Measurements from ENCODE around the gene RDH12.

RDH12 gene

GRCh38 chr14:67674139-67674479 lies 27.6 kb upstream of the RDH12 start:
- Histone ChIP-seq H4K8ac (ENCODE audit: low read length) (peak overlapping the region; percentile 99), H3K4me3 (ENCODE audit: insufficient read depth in 1 of 2, low read depth in 1 of 2, low read length in 2 of 2) (peak overlapping the region; percentile 96 to 98), H2AFZ (ENCODE audit: low read depth, low read length) (peak overlapping the region; percentile 99), H3K27ac (ENCODE audit: low read length, poor library complexity, severe bottlenecking) (peak overlapping the region; percentile 89), H3K18ac (ENCODE audit: low read depth in 1 of 2, low read length in 2 of 2) (peak overlapping the region; percentile 98 to 100), H3K4me1 (ENCODE audit: control insufficient read depth, insufficient read depth, low read depth, low read length) (peaks cover 12% of the 10 kb centered on the region), H3K14ac (ENCODE audit: low read length in 2 of 2) (no peak overlapping the region), H2AK5ac (ENCODE audit: low read length, severe bottlenecking) (no peak overlapping the region), H3K79me1 (replicated peaks; ENCODE audit: low read length, poor library complexity, severe bottlenecking) (peaks cover 10% of the 10 kb centered on the region), H3K27me3 (ENCODE audit: control insufficient read depth in 1 of 2, insufficient read depth in 1 of 2, low read length in 2 of 2) (no peaks in the 10 kb centered on the region), H2BK5ac (ENCODE audit: low read depth, low read length, poor library complexity, severe bottlenecking) (peak overlapping the region; percentile 70), H3K36me3 (ENCODE audit: control insufficient read depth in 1 of 2, insufficient read depth in 2 of 2, low read depth in 1 of 2, low read length in 2 of 2) (peaks cover 8 to 19% of the 10 kb centered on the region in 2 experiments), H2BK15ac (ENCODE audit: low read depth, poor library complexity, severe bottlenecking) (peak overlapping the region; percentile 100), H4K91ac (ENCODE audit: low read length) (peak overlapping the region; percentile 91), H2BK120ac (ENCODE audit: low read depth, low read length) (peak overlapping the region; percentile 54), H3K4me2 (ENCODE audit: low read length, poor library complexity, severe bottlenecking) (peak overlapping the region; percentile 92), H3K23ac (ENCODE audit: low read length in 2 of 2) (peak overlapping the region in 1 of 2 experiments; percentile 97), H3K9me3 (ENCODE audit: control insufficient read depth, low read length) (no peaks in the 10 kb centered on the region), H2BK12ac (ENCODE audit: low read length in 2 of 2) (no peak overlapping the region), H3K9ac (ENCODE audit: low read length) (peak overlapping the region; percentile 94), H3K4ac (ENCODE audit: low read depth in 1 of 2, low read length in 2 of 2) (peak overlapping the region; percentile 95 to 99)
- DNase-seq, result peak; percentile 80
- WGBS, result under 1% methylated on average over 25 of the region's 25 CpGs

GRCh38 chr14:67674480-67675218 lies 27.0 kb upstream of the RDH12 start, which contains the start of gene VTI1B:
TSS of gene VTI1B (minus strand) at chr14:67674632. CDS start at chr14:67674489, 143 bp downstream.
- Histone ChIP-seq H2BK12ac (ENCODE audit: low read length in 2 of 2) (peak within 1 kb of the TSS in 1 of 2 experiments; percentile 77), H4K8ac (ENCODE audit: low read length) (peak within 1 kb of the TSS; percentile 99), H3K9ac (ENCODE audit: low read length) (peak within 1 kb of the TSS; percentile 94), H3K4ac (ENCODE audit: low read depth in 1 of 2, low read length in 2 of 2) (peak within 1 kb of the TSS; percentile 98 to 99), H3K23ac (ENCODE audit: low read length in 2 of 2) (peak within 1 kb of the TSS in 1 of 2 experiments; percentile 97), H3K27ac (ENCODE audit: low read length, poor library complexity, severe bottlenecking) (peak within 1 kb of the TSS; percentile 89), H2BK5ac (ENCODE audit: low read depth, low read length, poor library complexity, severe bottlenecking) (peak within 1 kb of the TSS; percentile 100), H4K91ac (ENCODE audit: low read length) (peak within 1 kb of the TSS; percentile 99), H2AK5ac (ENCODE audit: low read length, severe bottlenecking) (peak within 1 kb of the TSS; percentile 27), H2BK15ac (ENCODE audit: low read depth, poor library complexity, severe bottlenecking) (peak within 1 kb of the TSS; percentile 100), H2AFZ (ENCODE audit: low read depth, low read length) (peak within 1 kb of the TSS; percentile 99), H3K36me3 (ENCODE audit: control insufficient read depth in 1 of 2, insufficient read depth in 2 of 2, low read depth in 1 of 2, low read length in 2 of 2) (peaks cover 8 to 19% of the 10 kb centered on the region in 2 experiments), H3K4me1 (ENCODE audit: control insufficient read depth, insufficient read depth, low read depth, low read length) (peaks cover 12% of the 10 kb centered on the region), H3K9me3 (ENCODE audit: control insufficient read depth, low read length) (no peaks in the 10 kb centered on the region), H3K4me2 (ENCODE audit: low read length, poor library complexity, severe bottlenecking) (peak within 1 kb of the TSS; percentile 92), H3K27me3 (ENCODE audit: control insufficient read depth in 1 of 2, insufficient read depth in 1 of 2, low read length in 2 of 2) (no peaks in the 10 kb centered on the region), H3K79me1 (replicated peaks; ENCODE audit: low read length, poor library complexity, severe bottlenecking) (peaks cover 8% of the 10 kb centered on the region), H3K18ac (ENCODE audit: low read depth in 1 of 2, low read length in 2 of 2) (peak within 1 kb of the TSS; percentile 98 to 100), H3K4me3 (ENCODE audit: insufficient read depth in 1 of 2, low read depth in 1 of 2, low read length in 2 of 2) (peak within 1 kb of the TSS; percentile 96 to 98), H3K14ac (ENCODE audit: low read length in 2 of 2) (peak within 1 kb of the TSS in 1 of 2 experiments; percentile 96), H2BK120ac (ENCODE audit: low read depth, low read length) (peak within 1 kb of the TSS; percentile 79)
- WGBS, result under 1% methylated on average over 85 of the region's 87 CpGs
- DNase-seq, result peak; percentile 82

- Histone ChIP-seq H3K23ac (ENCODE audit: low read length in 2 of 2) (no peak overlapping the region), H4K8ac (ENCODE audit: low read length) (peak overlapping the region; percentile 95), H2BK120ac (ENCODE audit: low read depth, low read length) (no peak overlapping the region), H3K4ac (ENCODE audit: low read depth in 1 of 2, low read length in 2 of 2) (peak overlapping the region in 1 of 2 experiments; percentile 99), H3K9me3 (ENCODE audit: control insufficient read depth, low read length) (no peaks in the 10 kb centered on the region), H2BK15ac (ENCODE audit: low read depth, poor library complexity, severe bottlenecking) (no peak overlapping the region), H3K36me3 (ENCODE audit: control insufficient read depth in 1 of 2, insufficient read depth in 2 of 2, low read depth in 1 of 2, low read length in 2 of 2) (peaks cover 8 to 19% of the 10 kb centered on the region in 2 experiments), H3K4me1 (ENCODE audit: control insufficient read depth, insufficient read depth, low read depth, low read length) (peaks cover 12% of the 10 kb centered on the region), H2AFZ (ENCODE audit: low read depth, low read length) (no peak overlapping the region), H3K27ac (ENCODE audit: low read length, poor library complexity, severe bottlenecking) (peak overlapping the region; percentile 79), H3K79me1 (replicated peaks; ENCODE audit: low read length, poor library complexity, severe bottlenecking) (peaks cover 7% of the 10 kb centered on the region), H3K4me2 (ENCODE audit: low read length, poor library complexity, severe bottlenecking) (peak overlapping the region; percentile 92), H3K4me3 (ENCODE audit: insufficient read depth in 1 of 2, low read depth in 1 of 2, low read length in 2 of 2) (peak overlapping the region; percentile 96 to 98), H4K91ac (ENCODE audit: low read length) (peak overlapping the region; percentile 50), H3K18ac (ENCODE audit: low read depth in 1 of 2, low read length in 2 of 2) (peak overlapping the region in 1 of 2 experiments; percentile 94), H2AK5ac (ENCODE audit: low read length, severe bottlenecking) (peak overlapping the region; percentile 27), H3K9ac (ENCODE audit: low read length) (peak overlapping the region; percentile 94), H3K14ac (ENCODE audit: low read length in 2 of 2) (no peak overlapping the region), H2BK5ac (ENCODE audit: low read depth, low read length, poor library complexity, severe bottlenecking) (no peak overlapping the region), H2BK12ac (ENCODE audit: low read length in 2 of 2) (no peak overlapping the region), H3K27me3 (ENCODE audit: control insufficient read depth in 1 of 2, insufficient read depth in 1 of 2, low read length in 2 of 2) (no peaks in the 10 kb centered on the region)
- no peak for DNase-seq
- 47% methylated on average over 16 of the region's 16 CpGs for WGBS
Measured at GRCh38 chr14:67675219-67675582, 26.5 kb upstream of the RDH12 start.

- Histone ChIP-seq H3K23ac (ENCODE audit: low read length in 2 of 2) (no peak overlapping the region), H2AK5ac (ENCODE audit: low read length, severe bottlenecking) (no peak overlapping the region), H3K4me2 (ENCODE audit: low read length, poor library complexity, severe bottlenecking) (no peak overlapping the region), H3K9ac (ENCODE audit: low read length) (no peak overlapping the region), H3K27me3 (ENCODE audit: control insufficient read depth in 1 of 2, insufficient read depth in 1 of 2, low read length in 2 of 2) (no peaks in the 10 kb centered on the region), H3K27ac (ENCODE audit: low read length, poor library complexity, severe bottlenecking) (no peak overlapping the region), H2BK12ac (ENCODE audit: low read length in 2 of 2) (no peak overlapping the region), H3K4me1 (ENCODE audit: control insufficient read depth, insufficient read depth, low read depth, low read length) (peaks cover 10% of the 10 kb centered on the region), H3K14ac (ENCODE audit: low read length in 2 of 2) (no peak overlapping the region), H3K36me3 (ENCODE audit: control insufficient read depth in 1 of 2, insufficient read depth in 2 of 2, low read depth in 1 of 2, low read length in 2 of 2) (peaks cover 11 to 46% of the 10 kb centered on the region in 2 experiments), H3K4me3 (ENCODE audit: insufficient read depth in 1 of 2, low read depth in 1 of 2, low read length in 2 of 2) (no peak overlapping the region), H2BK15ac (ENCODE audit: low read depth, poor library complexity, severe bottlenecking) (no peak overlapping the region), H3K18ac (ENCODE audit: low read depth in 1 of 2, low read length in 2 of 2) (no peak overlapping the region), H3K4ac (ENCODE audit: low read depth in 1 of 2, low read length in 2 of 2) (no peak overlapping the region), H4K8ac (ENCODE audit: low read length) (no peak overlapping the region), H2BK5ac (ENCODE audit: low read depth, low read length, poor library complexity, severe bottlenecking) (no peak overlapping the region), H3K9me3 (ENCODE audit: control insufficient read depth, low read length) (no peaks in the 10 kb centered on the region), H4K91ac (ENCODE audit: low read length) (no peak overlapping the region), H2BK120ac (ENCODE audit: low read depth, low read length) (no peak overlapping the region), H2AFZ (ENCODE audit: low read depth, low read length) (no peak overlapping the region), H3K79me1 (replicated peaks; ENCODE audit: low read length, poor library complexity, severe bottlenecking) (peaks cover 12% of the 10 kb centered on the region)
- 100% methylated on average over 1 of the region's 2 CpGs for WGBS
- no peak for DNase-seq
Measured at GRCh38 chr14:67679006-67679405, 22.7 kb upstream of the RDH12 start.
